SKM-1 (cell line): ENCODE measurements around the gene C2orf72.
"Not testable (repeated sequence)": the region's sequence is repeated elsewhere in the genome, so short reads cannot be mapped to it uniquely, and the experiment has no call there.

Source experiments
- DNase-seq: peaks from one replicate; lab custom pipeline; 2025; ENCODE audit not compliant: unreplicated experiment; lab: John Stamatoyannopoulos, UW

C2orf72 gene

GRCh38 chr2:231067531-231067930 lies 30.2 kb downstream of the C2orf72 start:
- not testable (repeated sequence) for DNase-seq

- DNase-seq, result no peak
Observed at GRCh38 chr2:231068525-231069222, 31.4 kb downstream of the C2orf72 start.

GRCh38 chr2:231069379-231070054 lies 32.2 kb downstream of the C2orf72 start:
- no peak for DNase-seq

GRCh38 chr2:231084565-231084964 lies 47.2 kb downstream of the C2orf72 start:
- DNase-seq, result no peak

- no peak for DNase-seq
Observed at GRCh38 chr2:231088754-231089153, 51.4 kb downstream of the C2orf72 start.

GRCh38 chr2:231093933-231094332 lies 56.6 kb downstream of the C2orf72 start:
- no peak for DNase-seq

- no peak for DNase-seq
Observed at GRCh38 chr2:231094736-231095346, 57.5 kb downstream of the C2orf72 start.
